HG03521 (cell line): ENCODE data around the gene TSPAN5.
A peak's percentile ranks its signal among the peaks of the same experiment; 100 is the strongest.
"Not testable (repeated sequence)": the region's sequence is repeated elsewhere in the genome, so short reads cannot be mapped to it uniquely, and the experiment has no call there.

ENCODE experiments used
- ATAC-seq: cut with Tn5 transposase; IDR thresholded peaks from one replicate; pipeline ENCODE4 v1.9.1; 2021; ENCODE audit warnings: mild to moderate bottlenecking, moderate library complexity; ENCODE audit not compliant: unreplicated experiment

TSPAN5 gene

DNA sequence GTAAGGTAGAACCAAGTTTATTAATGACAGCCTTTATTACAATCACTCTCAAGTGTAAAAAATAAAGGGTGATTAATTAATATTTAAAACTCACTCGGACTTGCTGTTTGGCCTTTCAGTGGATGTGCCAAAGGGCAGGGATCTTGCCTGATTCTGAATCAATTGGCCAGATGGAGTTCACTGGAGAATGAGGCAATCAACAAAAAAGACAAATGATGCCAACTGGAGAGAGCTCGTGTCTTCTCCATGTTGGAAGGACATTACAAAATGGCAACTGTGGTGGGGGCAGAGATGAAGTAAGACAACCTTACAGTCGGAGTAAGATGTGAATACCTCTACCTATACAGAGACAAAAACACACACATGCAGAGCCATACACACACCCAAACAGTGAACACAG lies 188.0 kb downstream of the TSPAN5 start:
- no peak for ATAC-seq

GRCh38 chr4:98469771-98470170 lies 188.6 kb downstream of the TSPAN5 start:
- no peak for ATAC-seq

DNA sequence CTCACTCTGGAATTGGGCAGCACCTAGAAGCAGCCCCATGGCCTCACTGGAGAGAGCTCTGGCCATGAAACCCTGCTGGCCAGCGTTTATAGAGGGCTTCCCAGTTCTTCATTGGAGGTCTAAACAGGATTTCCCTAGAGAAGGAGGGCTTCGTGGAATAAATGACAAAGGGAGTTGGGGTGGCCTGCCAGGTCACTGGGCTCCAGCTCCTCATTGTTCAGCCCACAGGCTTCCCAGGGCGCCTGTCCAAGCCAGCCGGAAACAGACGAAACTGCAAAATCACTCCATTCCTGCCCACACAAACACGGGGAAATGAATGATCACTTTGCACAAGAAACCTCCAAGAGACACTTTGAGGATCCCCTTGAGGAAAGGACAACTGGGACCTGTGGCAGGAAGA lies 189.7 kb downstream of the TSPAN5 start:
- ATAC-seq, result no peak

GRCh38 chr4:98467627-98468072 lies 190.8 kb downstream of the TSPAN5 start:
- peak; percentile 89 for ATAC-seq

DNA sequence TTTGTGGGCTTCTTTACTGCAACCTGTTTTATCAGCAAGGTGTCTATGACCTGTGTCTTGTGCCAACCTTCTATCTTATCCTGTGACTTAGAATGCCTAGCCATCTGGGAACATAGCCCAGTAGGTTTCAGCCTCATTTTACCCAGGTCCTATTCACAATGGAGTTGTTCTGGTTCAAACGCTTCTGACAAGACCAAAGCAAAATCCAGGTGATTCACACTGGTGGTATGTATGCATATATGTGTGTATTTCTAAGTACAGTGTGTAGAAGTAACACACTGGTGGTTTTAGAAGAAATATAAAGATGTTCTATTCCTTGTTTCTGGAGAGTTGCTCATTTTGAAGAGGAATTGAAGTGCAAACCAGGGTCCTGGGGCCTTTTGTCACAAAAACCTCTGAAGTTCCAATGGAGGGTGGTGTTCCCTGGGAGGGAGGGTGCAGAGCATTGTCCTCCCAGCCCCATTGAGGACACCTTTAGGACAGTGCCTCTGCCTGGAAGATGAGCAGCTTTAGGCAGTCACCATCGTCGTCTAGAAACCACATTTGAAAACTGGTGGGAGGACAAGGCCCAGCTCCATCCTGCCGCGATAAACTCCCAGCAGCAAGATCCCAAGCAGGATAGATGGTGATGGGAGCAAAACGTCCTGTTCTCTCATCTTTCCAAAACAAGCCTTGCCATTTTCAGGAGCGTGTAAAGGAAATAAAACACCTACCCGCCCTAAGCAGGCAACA lies 191.4 kb downstream of the TSPAN5 start:
- no peak for ATAC-seq

- ATAC-seq, result no peak
Observed at GRCh38 chr4:98462487-98462886, 195.9 kb downstream of the TSPAN5 start.

- not testable (repeated sequence) for ATAC-seq
Observed at GRCh38 chr4:98461121-98461865, 197.1 kb downstream of the TSPAN5 start.

GRCh38 chr4:98457422-98457821 lies 201.0 kb downstream of the TSPAN5 start:
- not testable (repeated sequence) for ATAC-seq

- no peak for ATAC-seq
Observed at GRCh38 chr4:98452091-98452490, 206.3 kb downstream of the TSPAN5 start.

DNA sequence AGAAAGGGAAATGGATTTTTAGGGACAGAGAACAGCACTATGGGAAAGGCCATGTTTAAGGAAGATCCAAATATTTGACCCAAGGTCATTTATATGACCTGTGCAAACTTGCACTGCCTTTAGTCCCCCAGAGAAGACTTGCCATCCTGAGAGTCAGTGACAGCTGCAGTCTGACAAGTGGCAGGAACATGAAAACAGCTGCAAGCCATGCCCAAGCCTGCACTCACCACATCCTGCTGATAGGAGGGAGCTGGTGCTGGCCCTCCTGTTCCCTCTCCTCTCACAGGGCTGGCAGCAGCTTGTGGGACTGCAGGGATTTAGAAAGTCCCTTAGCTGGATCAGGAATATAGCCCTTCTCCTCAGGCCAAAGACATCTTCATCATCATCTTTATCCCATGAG lies 209.5 kb downstream of the TSPAN5 start:
- ATAC-seq, result no peak

DNA sequence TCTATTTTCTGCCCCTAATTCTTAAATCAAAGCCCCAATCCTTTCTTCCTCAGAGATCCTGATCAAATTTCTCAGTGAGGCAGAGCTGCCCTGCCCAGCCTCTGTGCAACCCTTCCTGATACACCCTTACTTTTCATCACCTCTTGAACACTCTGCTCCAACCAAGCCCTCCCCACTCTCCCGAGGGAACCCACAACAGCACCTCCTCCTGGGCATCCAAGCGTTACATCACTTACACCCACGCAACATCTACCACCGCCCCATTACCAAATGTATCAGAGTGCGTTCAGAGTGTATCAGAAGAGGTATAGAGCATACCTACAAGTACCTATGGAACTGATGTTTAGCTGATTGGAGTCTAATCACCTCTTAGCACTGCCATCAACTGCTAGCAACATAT lies 210.8 kb downstream of the TSPAN5 start:
- no peak for ATAC-seq

DNA sequence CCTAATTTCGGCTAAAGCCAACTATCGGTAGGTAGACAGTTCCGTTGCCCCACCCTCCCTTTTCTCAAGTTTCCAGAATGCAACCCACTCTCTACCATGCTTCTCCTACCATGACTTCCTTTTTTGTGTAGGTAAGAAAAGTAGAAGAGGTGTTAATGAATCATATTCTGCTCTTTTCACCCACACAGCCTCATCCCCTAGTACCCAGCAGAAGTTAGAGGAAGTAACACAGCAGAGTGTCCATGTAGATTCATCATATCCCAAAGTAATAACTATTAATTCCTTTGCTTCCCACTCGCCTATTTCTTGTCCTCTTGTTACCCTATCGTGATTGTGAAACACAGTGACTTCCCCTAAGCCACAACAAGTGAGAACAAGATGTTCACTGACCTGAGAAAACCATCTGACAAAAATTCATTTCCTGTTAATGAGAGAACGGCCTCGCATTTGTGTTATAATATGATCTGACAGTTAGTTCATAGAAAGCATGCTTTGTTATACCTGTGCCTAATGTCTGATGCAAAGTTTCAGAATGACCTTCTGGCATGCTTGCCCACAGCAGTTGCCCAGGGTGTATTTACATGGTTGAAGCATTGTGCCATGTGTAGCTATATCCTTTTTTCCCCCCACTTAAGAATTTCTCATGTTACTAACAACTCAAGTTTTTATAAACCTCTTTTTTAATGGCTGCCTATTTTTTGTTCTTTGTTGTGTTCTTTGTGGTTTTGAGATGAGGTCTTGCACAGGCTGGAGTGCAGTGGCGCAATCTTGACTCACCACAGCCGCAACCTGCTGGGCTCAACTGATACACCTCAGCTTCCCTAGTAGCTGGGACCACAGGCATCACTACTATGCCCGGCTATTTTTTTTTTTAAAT lies 211.7 kb downstream of the TSPAN5 start:
- peak; percentile 76 for ATAC-seq

DNA sequence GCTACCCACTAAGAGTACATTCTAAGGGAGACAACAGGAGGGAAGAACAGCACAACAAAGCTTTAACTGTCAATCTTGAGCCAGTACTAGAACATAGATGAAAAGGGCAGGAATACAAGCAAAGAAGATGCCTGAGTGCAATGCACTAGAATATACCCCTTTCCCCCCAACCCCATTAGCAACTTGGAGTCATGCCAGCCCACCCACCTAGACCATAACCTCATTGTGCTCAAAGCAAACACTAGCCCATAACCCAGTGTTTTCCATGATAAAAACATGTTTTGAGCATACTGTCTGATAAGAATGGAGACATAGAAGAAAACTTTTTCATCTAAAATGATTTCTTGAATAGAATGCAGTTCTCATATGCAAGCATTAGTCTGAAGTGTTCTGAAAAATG lies 214.0 kb downstream of the TSPAN5 start:
- ATAC-seq, result no peak

DNA sequence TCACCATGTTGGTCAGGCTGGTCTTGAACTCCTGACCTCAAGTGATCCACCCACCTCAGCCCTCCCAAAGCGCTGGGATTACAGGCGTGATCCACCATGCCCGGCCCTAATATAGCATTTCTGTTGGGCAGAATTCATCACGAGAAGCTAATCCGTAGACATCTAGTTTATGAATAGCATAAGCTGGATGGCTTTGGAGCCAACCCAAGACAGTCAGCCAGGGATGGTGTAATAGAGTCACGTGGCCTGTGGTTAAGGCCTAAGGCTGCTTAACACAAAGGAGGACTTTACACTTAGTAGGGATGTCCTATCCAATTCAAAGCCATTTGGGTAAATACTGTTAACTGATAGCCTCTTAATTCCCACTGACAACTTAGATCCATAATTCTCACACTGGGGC lies 223.6 kb downstream of the TSPAN5 start:
- no peak for ATAC-seq

GRCh38 chr4:98433691-98434090 lies 224.7 kb downstream of the TSPAN5 start:
- no peak for ATAC-seq

DNA sequence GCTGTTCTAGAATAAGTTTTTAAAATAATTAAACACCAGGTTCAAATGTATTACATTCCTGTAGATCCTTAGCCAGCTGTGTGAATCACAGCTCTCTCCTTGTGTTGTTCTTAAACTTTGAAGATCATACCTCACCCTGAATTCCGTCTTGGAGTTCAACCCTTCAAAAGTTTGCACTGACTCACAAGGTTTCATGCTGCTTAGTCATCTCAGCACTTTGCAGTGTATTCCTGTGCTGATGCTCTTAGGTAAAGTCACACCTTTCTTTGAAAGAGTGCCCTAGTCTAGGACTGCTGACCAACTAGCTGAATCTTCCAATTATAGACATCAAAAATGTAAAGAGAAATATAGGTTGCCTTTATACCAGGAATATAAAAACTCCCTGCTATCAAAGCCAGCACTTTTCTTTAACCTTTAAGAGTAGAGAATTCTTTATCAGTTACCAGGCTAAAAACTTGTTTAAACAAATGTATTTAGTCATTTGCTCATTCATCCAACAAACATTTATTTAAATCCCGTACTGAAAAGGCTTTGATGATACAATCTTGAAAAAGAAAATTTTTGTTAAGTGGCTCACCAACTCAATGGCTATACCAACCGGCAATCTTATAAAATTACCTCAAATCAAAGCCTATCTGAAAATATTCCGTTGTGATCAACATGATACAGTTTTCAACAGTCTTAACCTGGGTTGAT lies 227.6 kb downstream of the TSPAN5 start:
- ATAC-seq, result no peak

GRCh38 chr4:98423009-98423408 lies 235.4 kb downstream of the TSPAN5 start:
- no peak for ATAC-seq

DNA sequence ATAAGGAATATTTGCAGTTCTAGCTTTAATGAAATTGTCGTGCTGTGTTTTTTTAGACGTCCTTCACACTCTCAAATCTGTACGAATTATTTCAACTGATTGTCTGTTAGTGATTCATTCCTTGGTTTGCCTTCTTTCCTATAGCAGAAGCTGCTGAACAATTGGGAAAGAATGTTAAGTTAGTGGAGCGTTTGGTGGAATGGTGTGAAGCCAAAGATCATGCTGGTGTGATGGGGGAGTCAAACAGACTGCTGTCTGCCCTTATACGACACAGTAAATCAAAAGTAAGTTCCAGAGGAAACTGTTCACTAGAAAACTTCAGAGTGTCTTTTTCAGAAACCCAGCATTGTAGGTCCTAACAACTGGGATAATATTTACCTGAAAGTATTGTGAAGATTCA lies 237.3 kb downstream of the TSPAN5 start:
- ATAC-seq, result no peak
